ENCODE results near the gene RPSA.
"Not testable (repeated sequence)": the region's sequence is repeated elsewhere in the genome, so short reads cannot be mapped to it uniquely, and the experiment has no call there.

Gene RPSA

DNA sequence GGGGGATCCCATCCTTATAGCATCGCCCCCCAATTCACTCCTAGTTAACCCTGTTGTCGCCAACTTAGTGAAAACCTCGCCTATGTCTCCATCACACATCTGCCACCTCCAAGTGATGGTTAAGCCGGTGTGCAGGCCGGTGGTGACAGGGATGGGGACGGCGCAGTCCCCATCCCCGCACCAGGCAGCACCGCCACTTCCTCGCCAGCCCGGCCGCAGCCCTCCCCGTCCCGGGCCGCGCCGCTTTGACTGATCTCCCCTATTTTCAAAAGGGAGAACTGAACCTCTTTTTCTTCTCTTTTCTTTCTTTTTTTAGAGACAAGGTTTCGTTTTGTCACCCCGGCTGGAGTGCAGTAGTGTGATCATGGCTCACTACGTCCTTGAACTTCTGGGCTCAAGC is 49.6 kb downstream of the RPSA start:
- no peak for DNase-seq (ENCODE audit: low read depth)

DNA sequence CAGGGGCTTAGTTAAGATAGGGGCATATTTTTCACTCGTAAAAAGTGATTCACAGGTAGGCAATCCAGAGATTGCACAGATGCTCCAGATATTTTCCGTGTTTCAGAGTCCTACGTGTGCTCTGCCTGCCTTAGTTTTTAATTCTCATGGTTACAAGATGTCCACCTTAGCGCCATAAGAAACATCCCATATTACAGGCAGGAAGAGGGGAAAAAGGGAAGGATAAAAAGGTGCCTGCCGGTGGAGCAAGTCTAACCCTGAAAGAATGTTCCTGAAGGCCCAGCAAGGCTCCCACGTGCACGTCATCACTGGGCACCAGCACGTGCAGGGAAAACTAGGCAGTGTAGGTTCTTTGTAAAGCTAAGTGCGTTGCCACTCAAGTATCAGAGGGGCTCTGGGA is 50.8 kb downstream of the RPSA start:
- DNase-seq (ENCODE audit: low read depth), result no peak

DNA sequence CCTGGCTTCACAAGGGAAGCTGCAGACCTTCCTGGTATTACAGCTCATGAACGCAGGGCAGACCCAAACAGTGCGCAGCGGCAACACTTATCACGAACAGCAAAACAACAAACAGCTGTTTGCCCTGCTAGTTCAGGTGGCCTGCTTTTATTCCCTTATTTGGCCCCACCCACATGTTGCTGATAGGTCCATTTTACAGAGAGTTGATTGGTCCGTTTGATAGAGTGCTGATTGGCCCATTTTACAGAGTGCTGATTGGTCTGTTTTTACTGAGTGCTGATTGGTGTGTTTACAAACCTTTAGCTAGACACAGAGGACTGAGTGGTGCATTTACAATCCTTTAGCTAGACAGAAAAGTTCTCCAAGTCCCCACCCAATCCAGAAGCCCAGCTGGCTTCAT is 52.1 kb downstream of the RPSA start:
- not testable (repeated sequence) for DNase-seq (ENCODE audit: low read depth)

DNA sequence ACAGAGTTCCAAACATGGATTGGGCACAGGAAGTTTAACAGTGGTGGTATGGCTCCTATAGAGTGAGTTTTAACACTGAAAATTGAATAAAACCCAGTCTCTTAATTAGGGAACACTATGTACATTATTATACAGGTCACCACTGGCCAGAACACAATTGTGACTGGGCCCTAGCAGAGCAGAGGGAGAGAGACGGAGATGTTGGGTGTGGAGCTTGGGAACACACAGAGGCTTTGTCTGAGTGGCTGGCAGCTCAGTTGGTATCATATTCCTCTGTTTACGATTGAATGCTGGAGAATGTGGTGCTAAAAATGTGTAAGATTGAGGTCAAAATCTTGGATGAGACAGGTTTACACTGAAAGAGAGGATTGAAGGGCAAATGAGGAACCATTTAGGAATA is 54.2 kb downstream of the RPSA start:
- DNase-seq (ENCODE audit: low read depth), result no peak
